Cardiac muscle cell (in vitro differentiated cells and primary cell): Measurements from ENCODE around the gene BAMBI. TPM values are rescaled to one million over a fixed set of nuclear protein-coding genes. Genes with fewer than 3 reads are reported as not detected.

Experiments used
- DNase-seq, 2 donors: peaks; one replicate each; pipeline versions ENCODE4 v3.0.0 to v3.0.0-alpha.2; 2010 to 2017; ENCODE audit warnings: low read depth in 1 of 2, low spot score in 1 of 2
- H3K27ac ChIP-seq: fragments of 200-600 bp; sonication (generic); 2 replicates; pipeline ENCODE4 v1.5.1; 2016
- H3K27me3 ChIP-seq: fragments of 200-600 bp; sonication (generic); 2 replicates; pipeline ENCODE4 v1.6.0; 2016; ENCODE audit warnings: control low read depth
- H3K36me3 ChIP-seq: fragments of 200-600 bp; sonication (generic); 2 replicates; pipeline ENCODE4 v1.5.1; 2016; ENCODE audit warnings: control low read depth
- H3K4me1 ChIP-seq: fragments of 200-600 bp; sonication (generic); 2 replicates; pipeline ENCODE4 v1.8.1; 2017; ENCODE audit warnings: low read depth, mild to moderate bottlenecking, mixed run types
- H3K4me3 ChIP-seq: fragments of 200-600 bp; sonication (generic); 2 replicates; pipeline ENCODE4 v1.5.1; 2016; ENCODE audit warnings: mild to moderate bottlenecking
- H3K9me3 ChIP-seq: fragments of 200-600 bp; sonication (generic); 2 replicates; pipeline ENCODE4 v1.5.1; 2017; ENCODE audit warnings: low read depth, mild to moderate bottlenecking, control low read depth
- CTCF ChIP-seq: IDR thresholded peaks from 2 replicates; pipeline ENCODE4 v1.5.1; 2012; ENCODE audit warnings: low read depth, mild to moderate bottlenecking, low read length
- polyA plus RNA-seq: library from polyadenylated mRNA; unstranded; fragments of >200 nt; fragmentation: Nextera tagmentation; extraction: Ambion mirVana; gene quantifications from 2 replicates; pipeline ENCODE4 v1.2.1, GENCODE V29; 2016
- total RNA-seq: library from RNA; depleted of rRNA; stranded (reverse); fragments of >200 nt; gene quantifications from 2 replicates; pipeline ENCODE4 v1.2.3, GENCODE V29; 2016

BAMBI gene
- total and polyA plus RNA-seq, 2 experiments from 2014 or later: 651 to 1,076 TPM

- DNase-seq: no peak
- H3K27ac ChIP-seq: no peak overlapping the region
- no peaks in the 10 kb centered on the region for H3K9me3 ChIP-seq
- H3K4me1 ChIP-seq: peaks cover 36% of the 10 kb centered on the region
- no peaks in the 10 kb centered on the region for H3K27me3 ChIP-seq
- H3K36me3 ChIP-seq: no peaks in the 10 kb centered on the region
- no peak for TF ChIP-seq CTCF
- H3K4me3 ChIP-seq: no peak overlapping the region
Observed at GRCh38 chr10:28717656-28718201, 40.4 kb downstream of the BAMBI start.

- Histone ChIP-seq H3K27me3 (no peaks in the 10 kb centered on the region), H3K4me1 (peaks cover 26% of the 10 kb centered on the region), H3K36me3 (no peaks in the 10 kb centered on the region), H3K27ac (no peak overlapping the region), H3K4me3 (no peak overlapping the region), H3K9me3 (no peaks in the 10 kb centered on the region)
- TF ChIP-seq CTCF: no peak
- peak in 1 of 2 donors; percentile 73 for DNase-seq
Observed at GRCh38 chr10:28719789-28720436, 42.6 kb downstream of the BAMBI start.

- TF ChIP-seq CTCF: no peak
- H3K4me3 ChIP-seq: peak overlapping the region; percentile 25
- DNase-seq: no peak
Observed at GRCh38 chr10:28721318-28721951, 44.1 kb downstream of the BAMBI start.

GRCh38 chr10:28722065-28722803 is 44.9 kb downstream of the BAMBI start:
- Histone ChIP-seq H3K9me3 (no peaks in the 10 kb centered on the region), H3K4me3 (peak overlapping the region; percentile 25), H3K4me1 (peaks cover 16% of the 10 kb centered on the region), H3K27ac (peak overlapping the region; percentile 89), H3K36me3 (no peaks in the 10 kb centered on the region), H3K27me3 (no peaks in the 10 kb centered on the region)
- DNase-seq: peak; percentile 67 to 73
- TF ChIP-seq CTCF: peak; percentile 14

More at GRCh38 chr10:28721318-28721951, 44.1 kb downstream of the BAMBI start:
- no peaks in the 10 kb centered on the region for H3K36me3 ChIP-seq
- H3K9me3 ChIP-seq: no peaks in the 10 kb centered on the region
- H3K4me1 ChIP-seq: peaks cover 16% of the 10 kb centered on the region
- H3K27ac ChIP-seq: peak overlapping the region; percentile 89
- no peaks in the 10 kb centered on the region for H3K27me3 ChIP-seq

- Histone ChIP-seq H3K4me3 (no peak overlapping the region), H3K27ac (no peak overlapping the region), H3K36me3 (no peaks in the 10 kb centered on the region), H3K4me1 (peaks cover 21% of the 10 kb centered on the region), H3K27me3 (no peaks in the 10 kb centered on the region), H3K9me3 (no peaks in the 10 kb centered on the region)
- DNase-seq: no peak
- TF ChIP-seq CTCF: no peak
Observed at GRCh38 chr10:28728366-28728765, 51.0 kb downstream of the BAMBI start.
